Loucy (cell line): ENCODE measurements around the gene IDUA.

Experiments used
- H2AFZ ChIP-seq: fragments of 200-600 bp; sonication (generic); 2 replicates; pipeline ENCODE4 v1.6.0; 2016; ENCODE audit warnings: antibody characterized with exemption, mild to moderate bottlenecking, low read length, moderate library complexity
- H3F3A ChIP-seq: fragments of 200-600 bp; 2 replicates; pipeline ENCODE4 v1.6.0; 2016; ENCODE audit warnings: antibody characterized with exemption, low read depth, mild to moderate bottlenecking
- H3K27me3 ChIP-seq: fragments of 200-600 bp; sonication (generic); 2 replicates; pipeline ENCODE4 v1.6.1; 2014; ENCODE audit warnings: low read length, mild to moderate bottlenecking; ENCODE audit not compliant: insufficient read depth, poor library complexity, severe bottlenecking
- H3K36me3 ChIP-seq: fragments of 200-600 bp; sonication (generic); 2 replicates; pipeline ENCODE4 v1.6.1; 2016; ENCODE audit warnings: low read length; ENCODE audit not compliant: insufficient read depth
- H3K4me1 ChIP-seq: fragments of 200-600 bp; sonication (generic); 2 replicates; pipeline ENCODE4 v1.5.1; 2014; ENCODE audit warnings: low read length, mild to moderate bottlenecking; ENCODE audit not compliant: insufficient read depth, poor library complexity, severe bottlenecking
- H3K4me2 ChIP-seq: fragments of 200-600 bp; sonication (generic); 2 replicates; pipeline ENCODE4 v1.6.0; 2014; ENCODE audit warnings: antibody characterized with exemption, low read length, low read depth, mild to moderate bottlenecking; ENCODE audit not compliant: poor library complexity, severe bottlenecking
- H3K4me3 ChIP-seq: fragments of 200-600 bp; sonication (generic); 2 replicates; pipeline ENCODE4 v1.5.1; 2014; ENCODE audit warnings: low read length, mild to moderate bottlenecking, mixed read lengths; ENCODE audit not compliant: poor library complexity, severe bottlenecking
- H3K79me2 ChIP-seq: fragments of 200-600 bp; sonication (generic); 2 replicates; pipeline ENCODE4 v1.6.1; 2014; ENCODE audit warnings: low read length; ENCODE audit not compliant: insufficient read depth
- H3K9ac ChIP-seq: fragments of 200-600 bp; sonication (generic); 2 replicates; pipeline ENCODE4 v1.6.0; 2014; ENCODE audit warnings: mild to moderate bottlenecking, low read depth, low read length, moderate library complexity; ENCODE audit not compliant: poor library complexity, severe bottlenecking
- H3K9me2 ChIP-seq: fragments of 200-600 bp; sonication (generic); replicated peaks from 2 replicates; pipeline ENCODE4 v1.6.1; 2016; ENCODE audit warnings: low read depth, low read length, mixed read lengths
- H3K9me3 ChIP-seq: fragments of 200-600 bp; sonication (generic); 2 replicates; pipeline ENCODE4 v1.6.1; 2014; ENCODE audit warnings: mild to moderate bottlenecking, antibody characterized with exemption, low read length, low read depth; ENCODE audit not compliant: insufficient read depth
- H4K20me1 ChIP-seq: fragments of 200-600 bp; sonication (generic); 2 replicates; pipeline ENCODE4 v1.6.0; 2014; ENCODE audit warnings: antibody characterized with exemption, low read length, mild to moderate bottlenecking; ENCODE audit not compliant: insufficient read depth, poor library complexity, severe bottlenecking
- CTCF ChIP-seq: fragments of 200-600 bp; sonication (generic); conservative IDR thresholded peaks from 2 replicates; pipeline ENCODE4 v1.5.1; 2014; ENCODE audit warnings: mild to moderate bottlenecking, antibody characterized with exemption, low read length
- EZH2phosphoT487 ChIP-seq: fragments of 200-600 bp; IDR thresholded peaks from 2 replicates; pipeline ENCODE4 v1.6.1; 2018; ENCODE audit warnings: antibody characterized with exemption, mild to moderate bottlenecking, moderate library complexity, borderline replicate concordance

IDUA gene

GRCh38 chr4:965766-966134 lies 21.1 kb upstream of the IDUA start:
- Histone ChIP-seq H3K79me2 (no peaks in the 10 kb centered on the region), H3F3A (no peaks in the 10 kb centered on the region), H3K9me3 (no peaks in the 10 kb centered on the region), H3K9ac (no peak overlapping the region), H3K4me2 (no peak overlapping the region), H3K4me3 (no peak overlapping the region), H3K36me3 (no peaks in the 10 kb centered on the region), H4K20me1 (no peaks in the 10 kb centered on the region), H2AFZ (no peak overlapping the region), H3K9me2 (no peaks in the 10 kb centered on the region), H3K4me1 (peaks cover 3% of the 10 kb centered on the region), H3K27me3 (no peaks in the 10 kb centered on the region)
- TF ChIP-seq EZH2phosphoT487 (no peak), CTCF (no peak)

GRCh38 chr4:966266-967112 lies 20.4 kb upstream of the IDUA start:
- H4K20me1 ChIP-seq = no peaks in the 10 kb centered on the region
- no peaks in the 10 kb centered on the region for H3F3A ChIP-seq
- H3K9ac ChIP-seq = no peak overlapping the region
- H3K36me3 ChIP-seq = no peaks in the 10 kb centered on the region
- no peaks in the 10 kb centered on the region for H3K27me3 ChIP-seq
- no peaks in the 10 kb centered on the region for H3K9me2 ChIP-seq
- H3K79me2 ChIP-seq = no peaks in the 10 kb centered on the region
- no peaks in the 10 kb centered on the region for H3K9me3 ChIP-seq
- TF ChIP-seq CTCF = no peak
- no peak for TF ChIP-seq EZH2phosphoT487
- H3K4me3 ChIP-seq = no peak overlapping the region
- no peak overlapping the region for H2AFZ ChIP-seq
- H3K4me1 ChIP-seq = peaks cover 11% of the 10 kb centered on the region
- H3K4me2 ChIP-seq = no peak overlapping the region

GRCh38 chr4:967113-968104 lies 19.4 kb upstream of the IDUA start:
- no peak overlapping the region for H2AFZ ChIP-seq
- no peaks in the 10 kb centered on the region for H3K36me3 ChIP-seq
- no peak overlapping the region for H3K4me3 ChIP-seq
- no peaks in the 10 kb centered on the region for H4K20me1 ChIP-seq
- no peak for TF ChIP-seq EZH2phosphoT487
- H3K9ac ChIP-seq = no peak overlapping the region
- H3K4me2 ChIP-seq = no peak overlapping the region
- no peaks in the 10 kb centered on the region for H3K9me3 ChIP-seq
- no peaks in the 10 kb centered on the region for H3F3A ChIP-seq
- 0 out of 2 replicates have a peak, but pooled peaks cover 5% of the 10 kb centered on the region for H3K79me2 ChIP-seq
- no peaks in the 10 kb centered on the region for H3K9me2 ChIP-seq
- H3K4me1 ChIP-seq = peaks cover 20% of the 10 kb centered on the region
- no peaks in the 10 kb centered on the region for H3K27me3 ChIP-seq
